ENCODE measurements around the gene NUAK1.

The NUAK1 gene

GRCh38 chr12:106133136-106134087, 5.3 kb downstream of the NUAK1 start:
- no peak for ATAC-seq
- no peak for TF ChIP-seq TSHZ2 (CRISPR knock-in tag; IDR thresholded peaks at IDR 0.05)
- no peak for TF ChIP-seq CREB5 (CRISPR knock-in tag; IDR thresholded peaks at IDR 0.05; ENCODE audit: low read depth)
- TF ChIP-seq OSR1 (CRISPR knock-in tag; IDR thresholded peaks at IDR 0.05), result no peak
- TF ChIP-seq ZFP3 (CRISPR knock-in tag; IDR thresholded peaks at IDR 0.05), result no peak
- TF ChIP-seq ZFP30 (CRISPR knock-in tag; IDR thresholded peaks at IDR 0.05), result no peak
- TF ChIP-seq ZNF565 (CRISPR knock-in tag; conservative IDR thresholded peaks at IDR 0.05; ENCODE audit: low read depth), result no peak
- no peak for TF ChIP-seq CSDC2 (CRISPR knock-in tag; IDR thresholded peaks at IDR 0.05)
- no peak for TF ChIP-seq ZNF8 (CRISPR knock-in tag; IDR thresholded peaks at IDR 0.05)

DNA sequence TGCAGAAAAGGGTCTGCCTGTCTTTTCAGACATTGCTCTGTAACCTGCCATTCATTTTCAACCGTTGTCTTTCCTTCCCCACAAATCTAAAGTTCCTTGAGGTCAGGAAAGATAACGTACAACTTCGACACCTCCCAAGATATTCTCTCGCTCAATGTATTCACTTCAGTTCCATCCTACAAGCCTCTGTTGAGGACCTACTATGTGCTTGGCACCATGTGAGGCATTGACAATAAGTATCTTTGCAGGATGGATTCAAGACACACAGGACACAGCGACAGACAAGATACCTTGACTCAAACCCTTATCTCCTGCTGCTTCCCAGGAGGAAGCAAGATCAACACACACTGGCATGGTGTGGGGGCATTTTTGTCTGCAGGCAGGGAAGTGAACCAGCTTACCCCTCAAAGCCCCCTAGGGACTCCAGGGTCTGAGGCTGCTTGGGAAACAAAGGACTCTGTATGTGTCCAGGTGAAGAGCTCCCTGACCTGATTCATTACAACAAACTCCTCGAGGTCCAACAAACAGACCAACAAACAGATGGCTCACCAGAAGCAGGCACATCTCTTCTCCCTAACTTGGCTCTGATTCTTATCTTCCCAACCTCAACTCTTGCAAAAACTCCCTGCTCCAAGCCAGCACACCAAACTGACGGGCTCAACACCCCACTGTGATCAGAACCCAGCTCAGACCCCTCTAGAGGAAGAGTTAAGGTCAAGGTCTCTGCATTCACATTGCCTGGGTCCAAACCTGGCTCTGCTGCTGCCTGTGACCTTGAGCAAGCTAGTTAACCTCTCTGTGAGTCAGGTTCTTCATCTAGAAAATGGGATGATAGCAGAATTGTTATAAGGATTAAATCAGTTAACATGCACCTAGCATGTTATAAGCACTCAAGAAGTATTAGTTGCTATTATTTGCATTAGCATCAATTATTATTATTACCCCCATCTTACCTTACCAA, 6.3 kb downstream of the NUAK1 start:
- TF ChIP-seq PPARA (CRISPR knock-in tag; IDR thresholded peaks at IDR 0.05; ENCODE audit: borderline replicate concordance), result no peak
- no peak for TF ChIP-seq ZNF8 (CRISPR knock-in tag; IDR thresholded peaks at IDR 0.05)
- TF ChIP-seq PATZ1 (CRISPR knock-in tag; IDR thresholded peaks at IDR 0.05; ENCODE audit: borderline replicate concordance), result no peak
- TF ChIP-seq ZC3H10 (CRISPR knock-in tag; IDR thresholded peaks at IDR 0.05), result no peak
- TF ChIP-seq, protein P1, sequence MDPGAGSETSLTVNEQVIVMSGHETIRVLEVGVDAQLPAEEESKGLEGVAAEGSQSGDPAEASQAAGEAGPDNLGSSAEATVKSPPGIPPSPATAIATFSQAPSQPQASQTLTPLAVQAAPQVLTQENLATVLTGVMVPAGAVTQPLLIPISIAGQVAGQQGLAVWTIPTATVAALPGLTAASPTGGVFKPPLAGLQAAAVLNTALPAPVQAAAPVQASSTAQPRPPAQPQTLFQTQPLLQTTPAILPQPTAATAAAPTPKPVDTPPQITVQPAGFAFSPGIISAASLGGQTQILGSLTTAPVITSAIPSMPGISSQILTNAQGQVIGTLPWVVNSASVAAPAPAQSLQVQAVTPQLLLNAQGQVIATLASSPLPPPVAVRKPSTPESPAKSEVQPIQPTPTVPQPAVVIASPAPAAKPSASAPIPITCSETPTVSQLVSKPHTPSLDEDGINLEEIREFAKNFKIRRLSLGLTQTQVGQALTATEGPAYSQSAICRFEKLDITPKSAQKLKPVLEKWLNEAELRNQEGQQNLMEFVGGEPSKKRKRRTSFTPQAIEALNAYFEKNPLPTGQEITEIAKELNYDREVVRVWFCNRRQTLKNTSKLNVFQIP (CRISPR knock-in tag; IDR thresholded peaks at IDR 0.05; ENCODE audit: borderline replicate concordance, low read depth), result no peak
- TF ChIP-seq BACH2 (CRISPR knock-in tag; IDR thresholded peaks at IDR 0.05; ENCODE audit: borderline replicate concordance), result no peak
- TF ChIP-seq CREB5 (CRISPR knock-in tag; IDR thresholded peaks at IDR 0.05; ENCODE audit: low read depth), result no peak
- no peak for TF ChIP-seq CSRNP3 (CRISPR knock-in tag; IDR thresholded peaks at IDR 0.05)
- TF ChIP-seq ZFP3 (CRISPR knock-in tag; IDR thresholded peaks at IDR 0.05), result no peak
- TF ChIP-seq TOX (CRISPR knock-in tag; IDR thresholded peaks at IDR 0.05; ENCODE audit: borderline replicate concordance), result no peak
- no peak for TF ChIP-seq ARNTL (CRISPR knock-in tag; IDR thresholded peaks at IDR 0.05; ENCODE audit: borderline replicate concordance, low read depth)
- TF ChIP-seq ISL1 (CRISPR knock-in tag; IDR thresholded peaks at IDR 0.05), result no peak
- TF ChIP-seq OSR1 (CRISPR knock-in tag; IDR thresholded peaks at IDR 0.05), result no peak
- TF ChIP-seq ZNF565 (CRISPR knock-in tag; conservative IDR thresholded peaks at IDR 0.05; ENCODE audit: low read depth), result no peak
- no peak for TF ChIP-seq RARB (CRISPR knock-in tag; IDR thresholded peaks at IDR 0.05)
- TF ChIP-seq CSDC2 (CRISPR knock-in tag; IDR thresholded peaks at IDR 0.05), result no peak
- no peak for TF ChIP-seq SNAI2 (CRISPR knock-in tag; IDR thresholded peaks at IDR 0.05)
- no peak for TF ChIP-seq ZNF70 (CRISPR knock-in tag; IDR thresholded peaks at IDR 0.05)
- ATAC-seq, result no peak

Data from SK-N-SH treated with all-trans-retinoic acid at 6 μM for 48 hours (cell line).